IMR-90 (cell line): ENCODE data around the gene PLXNB1. TPM values are rescaled to one million over a fixed set of nuclear protein-coding genes. Genes with fewer than 3 reads are reported as not detected.

Source experiments
- ATAC-seq: fragments of 200-7000 bp; cut with Tn5 transposase; 2 replicates; pipeline ENCODE4 v1.9.1; 2020; ENCODE audit warnings: low read depth, mild to moderate bottlenecking, moderate library complexity
- BruUV-seq: library from RNA; stranded (reverse); fragments of 400-500 nt; replicated peaks from 2 replicates; lab custom pipeline; 2021; lab: Mats Ljungman, UMichigan
- CTCF ChIA-PET: fragments of 300-600 bp; formaldehyde crosslinking; extraction: SDS; loops from one replicate; lab custom pipeline; 2021; ENCODE audit warnings: antibody characterized with exemption; lab: Yijun Ruan, JAX
- POLR2A ChIA-PET: fragments of 300-600 bp; sonication (Branson Sonifier 250); formaldehyde crosslinking; loops from one replicate; lab custom pipeline; 2022; ENCODE audit warnings: antibody characterized with exemption; ENCODE audit not compliant: unreplicated experiment; lab: Charles Lee
- DNase-seq: peaks from one replicate; pipeline ENCODE4 v3.0.0; 2013
- H2AFZ ChIP-seq: replicated peaks from 2 replicates; pipeline ENCODE3; 2013; ENCODE audit warnings: low read length, mild to moderate bottlenecking; ENCODE audit not compliant: poor library complexity
- H2AK5ac ChIP-seq: 2 replicates; pipeline ENCODE4 v1.6.1; 2013; ENCODE audit warnings: low read depth, low read length, inconsistent platforms
- H2AK9ac ChIP-seq: replicated peaks from 2 replicates; pipeline ENCODE3; 2013; ENCODE audit warnings: mild to moderate bottlenecking, low read depth, low read length, moderate library complexity; ENCODE audit not compliant: poor library complexity
- H2BK120ac ChIP-seq: 2 replicates; pipeline ENCODE4 v1.6.1; 2013; ENCODE audit warnings: low read depth, low read length, inconsistent platforms
- H2BK15ac ChIP-seq: 3 replicates; pipeline ENCODE4 v1.6.1; 2013; ENCODE audit warnings: low read depth, low read length, inconsistent platforms
- H2BK20ac ChIP-seq: 2 replicates; pipeline ENCODE4 v1.6.1; 2013; ENCODE audit warnings: low read depth, mild to moderate bottlenecking, inconsistent platforms, low read length, moderate library complexity
- H2BK5ac ChIP-seq: 2 replicates; pipeline ENCODE4 v1.6.1; 2013; ENCODE audit warnings: mild to moderate bottlenecking, low read depth, low read length, inconsistent platforms; ENCODE audit not compliant: poor library complexity, severe bottlenecking
- H3K14ac ChIP-seq: replicated peaks from 2 replicates; pipeline ENCODE4 v1.6.1; 2013; ENCODE audit warnings: low read depth, low read length, inconsistent platforms
- H3K18ac ChIP-seq: 2 replicates; pipeline ENCODE4 v1.6.1; 2013; ENCODE audit warnings: low read depth, low read length, control low read depth
- H3K23ac ChIP-seq: 2 replicates; pipeline ENCODE4 v1.6.1; 2013; ENCODE audit warnings: low read depth, low read length, inconsistent platforms
- H3K27ac ChIP-seq: 2 replicates; pipeline ENCODE4 v1.5.1; 2013; ENCODE audit warnings: mild to moderate bottlenecking, control low read depth, low read length; ENCODE audit not compliant: insufficient read depth
- H3K27me3 ChIP-seq: 2 replicates; pipeline ENCODE4 v1.6.1; 2013; ENCODE audit warnings: low read length; ENCODE audit not compliant: control insufficient read depth, insufficient read depth
- H3K36me3 ChIP-seq: 2 replicates; pipeline ENCODE4 v1.6.1; 2013; ENCODE audit warnings: low read length, mixed read lengths; ENCODE audit not compliant: control insufficient read depth, insufficient read depth
- H3K4ac ChIP-seq: 2 replicates; pipeline ENCODE4 v1.6.1; 2013; ENCODE audit warnings: low read depth, low read length, inconsistent platforms
- H3K4me1 ChIP-seq: 2 replicates; pipeline ENCODE4 v1.6.1; 2013; ENCODE audit warnings: low read length, mixed read lengths; ENCODE audit not compliant: control insufficient read depth, insufficient read depth
- H3K4me2 ChIP-seq: 2 replicates; pipeline ENCODE4 v1.6.1; 2013; ENCODE audit warnings: low read depth, mild to moderate bottlenecking, control low read depth, low read length, moderate library complexity
- H3K4me3 ChIP-seq: 2 replicates; pipeline ENCODE4 v1.5.1; 2013; ENCODE audit warnings: low read depth, mild to moderate bottlenecking, control low read depth, low read length, moderate library complexity; ENCODE audit not compliant: insufficient read depth
- H3K56ac ChIP-seq: 2 replicates; pipeline ENCODE4 v1.6.1; 2013; ENCODE audit warnings: low read length, inconsistent platforms; ENCODE audit not compliant: insufficient read depth; ENCODE audit errors: extremely low read depth
- H3K79me1 ChIP-seq, 2 experiments: 2 replicates each; pipeline ENCODE4 v1.6.1; 2013; ENCODE audit warnings: low read length in 2 of 2, inconsistent platforms in 1 of 2, low read depth in 1 of 2
- H3K9ac ChIP-seq: 2 replicates; pipeline ENCODE4 v1.6.1; 2013; ENCODE audit warnings: low read depth, low read length, control low read depth
- H3K9me1 ChIP-seq: 2 replicates; pipeline ENCODE4 v1.6.1; 2013; ENCODE audit warnings: low read length, inconsistent platforms; ENCODE audit not compliant: insufficient read depth
- H3K9me3 ChIP-seq: 2 replicates; pipeline ENCODE4 v1.6.1; 2013; ENCODE audit warnings: low read length; ENCODE audit not compliant: control insufficient read depth, insufficient read depth
- H4K20me1 ChIP-seq: 2 replicates; pipeline ENCODE4 v1.6.1; 2013; ENCODE audit warnings: low read length, inconsistent platforms; ENCODE audit not compliant: insufficient read depth
- H4K5ac ChIP-seq: 2 replicates; pipeline ENCODE4 v1.6.1; 2013; ENCODE audit warnings: mild to moderate bottlenecking, low read depth, low read length, control low read depth
- H4K8ac ChIP-seq, 2 experiments: 2 replicates each; pipeline ENCODE4 v1.6.1; 2013; ENCODE audit warnings: low read depth in 2 of 2, low read length in 2 of 2, control low read depth in 1 of 2, inconsistent platforms in 1 of 2
- H4K91ac ChIP-seq: 2 replicates; pipeline ENCODE4 v1.6.1; 2013; ENCODE audit warnings: low read depth, low read length, inconsistent platforms; ENCODE audit not compliant: insufficient read depth
- BHLHE40 ChIP-seq: fragments of 150-350 bp; IDR thresholded peaks from 2 replicates; pipeline ENCODE4 v1.6.1; 2016; ENCODE audit warnings: mild to moderate bottlenecking, low read depth, low read length
- CEBPB ChIP-seq: IDR thresholded peaks from 2 replicates; pipeline ENCODE4 v1.6.1; 2012; ENCODE audit warnings: low read depth, low read length, improper control_type of control experiment
- CHD1 ChIP-seq: IDR thresholded peaks from 2 replicates; pipeline ENCODE4 v1.6.1; 2012; ENCODE audit warnings: low read depth, low read length, improper control_type of control experiment
- MAFK ChIP-seq: IDR thresholded peaks from 2 replicates; pipeline ENCODE4 v1.6.1; 2012; ENCODE audit warnings: low read depth, low read length, improper control_type of control experiment
- MAZ ChIP-seq: IDR thresholded peaks from 2 replicates; pipeline ENCODE4 v1.6.1; 2012; ENCODE audit warnings: low read depth, mild to moderate bottlenecking, low read length, improper control_type of control experiment, moderate library complexity, borderline replicate concordance
- MXI1 ChIP-seq: IDR thresholded peaks from 2 replicates; pipeline ENCODE4 v1.6.1; 2012; ENCODE audit warnings: low read depth, mild to moderate bottlenecking, low read length, moderate library complexity, borderline replicate concordance
- NFE2L2 ChIP-seq: fragments of 150-350 bp; IDR thresholded peaks from 2 replicates; pipeline ENCODE4 v1.6.1; 2016; ENCODE audit warnings: low read depth, mild to moderate bottlenecking, low read length
- POLR2A ChIP-seq: IDR thresholded peaks from 2 replicates; pipeline ENCODE4 v1.6.1; 2012; ENCODE audit warnings: mild to moderate bottlenecking, low read depth, low read length
- RAD21 ChIP-seq: IDR thresholded peaks from 2 replicates; pipeline ENCODE4 v1.6.1; 2012; ENCODE audit warnings: low read length, improper control_type of control experiment
- RCOR1 ChIP-seq: IDR thresholded peaks from 2 replicates; pipeline ENCODE4 v1.6.1; 2012; ENCODE audit warnings: mild to moderate bottlenecking, low read length, improper control_type of control experiment; ENCODE audit not compliant: insufficient replicate concordance
- RFX5 ChIP-seq: IDR thresholded peaks from 2 replicates; pipeline ENCODE4 v1.8.0; 2012; ENCODE audit warnings: low read depth, mild to moderate bottlenecking, low read length, moderate library complexity
- SMC3 ChIP-seq: fragments of 150-350 bp; IDR thresholded peaks from 2 replicates; pipeline ENCODE4 v1.6.1; 2016; ENCODE audit warnings: low read depth, mild to moderate bottlenecking, antibody characterized with exemption, low read length, moderate library complexity
- WGBS, 2 experiments: methylation state at CpG; one replicate each; pipeline versions ENCODE4 v1.1.5 to v1.1.7; 2013; ENCODE audit warnings: missing lambda C conversion rate in 2 of 2; ENCODE audit not compliant: insufficient read length in 1 of 2; ENCODE audit errors: extremely low coverage in 2 of 2; 5-methylcytosine and 5-hydroxymethylcytosine counted together
- dilution Hi-C: fragments of 300-500 bp; cut with HindIII; formaldehyde crosslinking; loops from one replicate; pipeline ENCODE4 v1.14.3; 2018; ENCODE audit warnings: low sequenced_read_pairs; ENCODE audit not compliant: unreplicated experiment
- in situ Hi-C: fragments of 300-500 bp; cut with MboI; formaldehyde crosslinking; loops from 3 replicates; pipeline ENCODE4 v1.14.3; 2019; ENCODE audit warnings: low sequenced_read_pairs, inconsistent platforms, mixed read lengths
- intact Hi-C: fragments of 100-400 bp; cut with micrococcal nuclease; formaldehyde crosslinking; loops from 2 replicates; pipeline ENCODE4 v1.10.0; 2022
- polyA plus RNA-seq, 3 experiments: library from polyadenylated mRNA; depleted of rRNA; stranded (reverse); fragments of >200 nt; gene quantifications; 2 replicates each; pipeline ENCODE4 v1.2.3, GENCODE V29; 2012; ENCODE audit warnings: low replicate concordance in 1 of 3
- total RNA-seq: library from RNA; depleted of rRNA; stranded (reverse); fragments of >200 nt; gene quantifications from 2 replicates; pipeline ENCODE4 v1.2.3, GENCODE V29; 2012
- TF ChIP-seq, protein P1 (sequence below): fragments of 150-350 bp; IDR thresholded peaks from 2 replicates; pipeline ENCODE4 v1.6.1; 2017; ENCODE audit warnings: mild to moderate bottlenecking, antibody characterized with exemption, low read length, low read depth
- TF ChIP-seq, protein P2 (sequence below): conservative IDR thresholded peaks from 2 replicates; pipeline ENCODE4 v1.5.1; 2012; ENCODE audit warnings: mild to moderate bottlenecking, low read depth, low read length, improper control_type of control experiment
- TF ChIP-seq, protein P3 (sequence below): fragments of 150-350 bp; IDR thresholded peaks from 2 replicates; pipeline ENCODE4 v1.6.1; 2016; ENCODE audit warnings: low read depth, mild to moderate bottlenecking, low read length, moderate library complexity, borderline replicate concordance

The PLXNB1 gene
- total and polyA plus RNA-seq, 2 of the 4 experiments (the other 2 are of a cell fraction) = 5.2 to 25.3 TPM

DNA sequence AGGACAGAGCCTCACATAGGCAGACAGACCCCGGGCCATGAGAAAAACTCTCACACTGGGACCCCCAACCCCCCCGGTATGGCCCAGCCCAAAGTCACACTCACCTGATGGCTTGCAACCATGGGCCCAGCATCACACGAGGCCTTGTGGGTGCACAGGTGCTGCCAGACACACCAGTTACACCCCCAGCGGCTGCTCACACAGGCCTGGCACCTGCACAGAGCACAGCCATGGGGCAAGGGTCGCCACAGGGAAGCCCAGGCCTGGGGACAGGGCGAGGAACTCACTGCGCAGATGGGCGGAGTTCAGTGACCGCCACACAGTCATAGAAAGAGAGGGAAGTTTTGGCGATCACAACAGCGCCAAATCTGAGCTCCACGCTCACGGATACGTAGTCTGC is 9.3 kb downstream of the PLXNB1 start:
- Histone ChIP-seq H2AK9ac (no peak overlapping the region), H3K9ac (no peak overlapping the region), H2AK5ac (no peak overlapping the region), H2BK15ac (no peak overlapping the region), H3K4me3 (no peak overlapping the region), H3K9me1 (0 out of 2 replicates have a peak, but pooled peaks cover 2% of the 10 kb centered on the region), H4K91ac (no peak overlapping the region), H3K4ac (no peak overlapping the region), H3K27ac (no peak overlapping the region), H3K18ac (no peak overlapping the region), H3K79me1 (peaks cover 13 to 30% of the 10 kb centered on the region in 2 experiments; a peak in 3 of 4 replicates), H3K4me2 (no peak overlapping the region), H2BK20ac (no peak overlapping the region), H2BK120ac (no peak overlapping the region), H4K8ac (no peak overlapping the region), H4K5ac (no peak overlapping the region), H3K36me3 (peaks cover 33% of the 10 kb centered on the region), H3K27me3 (no peaks in the 10 kb centered on the region), H2AFZ (no peak overlapping the region), H3K4me1 (peaks cover 6% of the 10 kb centered on the region), H3K56ac (no peak overlapping the region), H4K20me1 (peaks cover 10% of the 10 kb centered on the region; the same call in 1 of the 2 replicates), H3K14ac (no peak overlapping the region), H3K9me3 (no peaks in the 10 kb centered on the region), H3K23ac (no peak overlapping the region), H2BK5ac (no peak overlapping the region)
- ChIA-PET POLR2A (no interaction called here), CTCF (no interaction called here)
- intact Hi-C loops = no loop called here
- no TSS peak for BruUV-seq
- TF ChIP-seq RCOR1 (no peak), RFX5 (no peak), MXI1 (no peak), MAZ (no peak), BHLHE40 (no peak), CEBPB (no peak), RAD21 (no peak), NFE2L2 (no peak), MAFK (no peak), SMC3 (no peak), CHD1 (no peak), POLR2A (no peak)
- TF ChIP-seq, protein P1, sequence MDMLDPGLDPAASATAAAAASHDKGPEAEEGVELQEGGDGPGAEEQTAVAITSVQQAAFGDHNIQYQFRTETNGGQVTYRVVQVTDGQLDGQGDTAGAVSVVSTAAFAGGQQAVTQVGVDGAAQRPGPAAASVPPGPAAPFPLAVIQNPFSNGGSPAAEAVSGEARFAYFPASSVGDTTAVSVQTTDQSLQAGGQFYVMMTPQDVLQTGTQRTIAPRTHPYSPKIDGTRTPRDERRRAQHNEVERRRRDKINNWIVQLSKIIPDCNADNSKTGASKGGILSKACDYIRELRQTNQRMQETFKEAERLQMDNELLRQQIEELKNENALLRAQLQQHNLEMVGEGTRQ = no peak
- TF ChIP-seq, protein P2, sequence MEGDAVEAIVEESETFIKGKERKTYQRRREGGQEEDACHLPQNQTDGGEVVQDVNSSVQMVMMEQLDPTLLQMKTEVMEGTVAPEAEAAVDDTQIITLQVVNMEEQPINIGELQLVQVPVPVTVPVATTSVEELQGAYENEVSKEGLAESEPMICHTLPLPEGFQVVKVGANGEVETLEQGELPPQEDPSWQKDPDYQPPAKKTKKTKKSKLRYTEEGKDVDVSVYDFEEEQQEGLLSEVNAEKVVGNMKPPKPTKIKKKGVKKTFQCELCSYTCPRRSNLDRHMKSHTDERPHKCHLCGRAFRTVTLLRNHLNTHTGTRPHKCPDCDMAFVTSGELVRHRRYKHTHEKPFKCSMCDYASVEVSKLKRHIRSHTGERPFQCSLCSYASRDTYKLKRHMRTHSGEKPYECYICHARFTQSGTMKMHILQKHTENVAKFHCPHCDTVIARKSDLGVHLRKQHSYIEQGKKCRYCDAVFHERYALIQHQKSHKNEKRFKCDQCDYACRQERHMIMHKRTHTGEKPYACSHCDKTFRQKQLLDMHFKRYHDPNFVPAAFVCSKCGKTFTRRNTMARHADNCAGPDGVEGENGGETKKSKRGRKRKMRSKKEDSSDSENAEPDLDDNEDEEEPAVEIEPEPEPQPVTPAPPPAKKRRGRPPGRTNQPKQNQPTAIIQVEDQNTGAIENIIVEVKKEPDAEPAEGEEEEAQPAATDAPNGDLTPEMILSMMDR = no peak
- TF ChIP-seq, protein P3, sequence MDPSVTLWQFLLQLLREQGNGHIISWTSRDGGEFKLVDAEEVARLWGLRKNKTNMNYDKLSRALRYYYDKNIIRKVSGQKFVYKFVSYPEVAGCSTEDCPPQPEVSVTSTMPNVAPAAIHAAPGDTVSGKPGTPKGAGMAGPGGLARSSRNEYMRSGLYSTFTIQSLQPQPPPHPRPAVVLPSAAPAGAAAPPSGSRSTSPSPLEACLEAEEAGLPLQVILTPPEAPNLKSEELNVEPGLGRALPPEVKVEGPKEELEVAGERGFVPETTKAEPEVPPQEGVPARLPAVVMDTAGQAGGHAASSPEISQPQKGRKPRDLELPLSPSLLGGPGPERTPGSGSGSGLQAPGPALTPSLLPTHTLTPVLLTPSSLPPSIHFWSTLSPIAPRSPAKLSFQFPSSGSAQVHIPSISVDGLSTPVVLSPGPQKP = no peak
- dilution Hi-C loops = no loop called here
- no peak for ATAC-seq
- in situ Hi-C loops = no loop called here
- no peak for DNase-seq
- 95% methylated on average over 9 of the region's 14 CpGs; no CpG with 5 or more reads in 1 of the 2 experiments for WGBS, 2 experiments
